Stromal cell of bone marrow (primary cell): ENCODE measurements around the gene TFCP2L1.

Experiments used
- DNase-seq: peaks from one replicate; pipeline ENCODE4 v3.0.0-alpha.2; 2012; ENCODE audit warnings: low read depth

TFCP2L1 gene

DNA sequence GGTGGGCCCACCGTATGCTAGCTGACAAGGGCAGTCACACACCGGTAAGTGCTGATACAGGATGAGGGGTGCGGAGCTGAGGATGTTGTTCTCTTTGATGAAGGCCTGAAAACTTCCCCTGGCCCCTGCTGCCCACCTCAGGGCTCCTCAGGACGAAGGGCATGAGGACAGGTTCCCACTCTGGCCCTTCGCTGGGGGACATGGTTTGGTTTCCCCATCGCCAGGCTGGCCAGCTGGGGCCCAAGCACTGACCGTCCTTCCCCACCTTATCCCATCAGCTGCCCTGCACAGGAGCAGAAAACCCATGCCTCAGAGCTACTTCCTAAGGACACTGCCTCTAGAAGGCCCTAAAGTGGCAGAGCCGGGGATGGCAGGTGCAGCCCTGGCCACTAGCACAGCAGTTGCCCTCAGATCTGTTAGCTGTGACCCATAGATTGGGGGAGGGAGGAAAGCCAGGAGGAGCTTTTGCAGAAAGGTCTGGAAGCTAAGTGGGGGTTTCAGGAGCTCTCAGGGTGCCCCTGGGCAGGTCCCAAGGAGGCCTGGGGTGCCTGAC lies 66.5 kb downstream of the TFCP2L1 start:
- DNase-seq = no peak

DNA sequence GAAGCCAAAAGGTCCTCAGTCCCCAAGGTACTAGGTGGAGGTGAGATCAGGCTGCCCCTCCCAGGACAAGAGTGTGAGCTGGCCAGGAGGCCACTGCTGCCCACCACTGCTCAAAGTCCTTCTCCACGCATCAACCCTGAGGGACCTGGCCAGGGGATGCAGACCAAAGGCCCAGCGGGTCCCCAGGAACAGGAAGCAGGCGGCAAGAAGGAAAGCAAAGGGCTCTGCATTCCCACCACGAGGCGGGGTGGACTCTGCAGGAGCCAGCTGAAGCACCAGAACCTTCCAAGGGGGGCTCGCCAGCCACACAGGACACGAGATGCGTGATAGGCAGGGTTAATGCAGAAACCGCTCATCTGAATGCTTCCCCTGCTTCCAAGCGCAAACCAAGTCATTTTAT lies 67.4 kb downstream of the TFCP2L1 start:
- no peak for DNase-seq

DNA sequence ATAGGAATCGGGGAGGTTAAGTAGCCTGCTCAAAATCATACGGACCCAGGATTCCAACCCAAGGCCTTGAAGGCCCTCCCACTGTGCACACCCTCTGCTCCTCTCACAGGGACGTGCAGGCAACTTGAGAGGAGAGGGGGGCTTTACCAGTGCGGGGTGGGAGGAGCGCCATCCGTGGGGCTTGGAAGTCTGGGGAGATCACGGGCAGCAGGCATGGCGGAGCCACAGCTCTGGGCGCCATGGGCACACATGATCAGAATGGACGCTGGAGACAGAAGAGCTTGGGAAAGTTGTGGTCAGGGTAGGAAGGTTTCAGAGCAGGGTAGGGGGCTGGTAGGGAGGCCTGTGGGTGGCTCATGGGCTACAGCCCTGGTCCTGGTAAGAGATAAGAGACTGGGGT lies 70.7 kb downstream of the TFCP2L1 start:
- no peak for DNase-seq

DNA sequence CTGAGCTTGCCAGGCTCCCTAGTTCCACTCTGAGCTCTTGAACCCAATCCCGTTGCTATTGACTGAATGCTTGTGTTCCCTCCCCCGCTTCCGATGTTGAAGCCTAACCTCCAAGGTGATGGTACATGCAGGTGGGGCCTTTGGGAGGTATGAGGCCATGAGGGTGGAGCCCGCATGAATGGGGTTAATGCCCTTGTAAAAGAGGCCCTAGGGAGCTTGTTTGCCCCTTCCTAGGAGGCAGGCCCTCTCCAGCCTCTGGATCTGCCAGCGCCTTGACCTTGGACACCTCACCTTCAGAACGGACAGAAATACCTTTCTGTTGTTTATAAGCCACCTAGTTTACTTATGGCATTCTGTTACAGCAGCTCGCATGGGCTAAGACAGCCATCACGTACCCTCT lies 71.6 kb downstream of the TFCP2L1 start:
- DNase-seq = no peak

DNA sequence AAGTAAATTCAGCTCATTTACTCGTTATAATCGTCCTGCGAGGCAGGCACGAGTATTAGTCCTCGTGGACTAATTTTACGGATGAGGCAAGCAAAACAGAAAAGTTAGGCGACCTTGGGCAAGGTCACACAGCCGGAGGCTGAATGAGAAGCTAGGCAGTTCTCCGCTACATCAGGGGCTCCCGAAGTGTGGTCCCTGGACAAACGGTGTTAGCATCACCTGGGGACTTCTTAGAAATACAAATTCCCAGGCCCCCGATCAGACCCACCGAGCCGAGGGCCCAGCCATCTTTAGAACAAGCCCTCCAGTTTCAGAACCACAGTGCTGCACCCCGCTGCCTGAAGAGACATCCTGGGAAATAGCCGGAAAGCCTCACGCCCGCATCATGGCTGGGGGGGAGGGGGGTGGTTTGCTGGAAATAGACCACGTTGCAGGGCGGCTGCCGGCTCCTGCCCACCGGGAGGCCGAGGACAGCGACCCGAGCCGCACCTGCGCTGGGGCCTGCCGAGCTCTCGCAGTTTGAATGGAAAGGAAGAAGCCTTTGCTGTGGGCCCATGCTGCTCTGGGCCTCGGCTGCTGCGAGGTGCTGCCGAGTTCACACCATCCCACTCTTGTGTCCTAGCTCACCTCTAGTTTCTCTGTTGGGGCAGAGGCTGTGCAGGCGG lies 72.2 kb downstream of the TFCP2L1 start:
- no peak for DNase-seq

DNA sequence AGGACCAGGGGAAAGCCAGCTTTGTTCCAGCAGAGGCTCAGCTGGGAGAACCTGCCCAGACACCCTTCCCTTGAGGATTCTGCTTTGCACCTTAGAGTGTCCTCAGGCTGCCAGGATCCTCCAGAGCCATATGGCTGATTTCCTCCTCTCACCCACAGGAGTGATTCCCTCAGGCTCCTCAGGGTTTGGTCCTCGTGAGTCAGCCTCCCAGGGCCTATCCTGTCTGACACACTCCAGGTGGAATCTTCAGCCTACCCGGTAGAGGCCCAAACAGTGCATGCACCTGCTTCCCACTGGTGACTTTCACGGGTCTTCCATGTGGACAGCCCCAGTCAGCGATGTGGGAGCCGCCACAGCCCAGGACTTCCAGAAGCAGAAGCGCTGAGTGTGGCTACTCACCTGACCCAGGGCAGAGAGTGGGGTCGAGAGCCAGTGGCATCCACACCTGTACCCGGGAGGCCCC lies 73.3 kb downstream of the TFCP2L1 start:
- DNase-seq = no peak

DNA sequence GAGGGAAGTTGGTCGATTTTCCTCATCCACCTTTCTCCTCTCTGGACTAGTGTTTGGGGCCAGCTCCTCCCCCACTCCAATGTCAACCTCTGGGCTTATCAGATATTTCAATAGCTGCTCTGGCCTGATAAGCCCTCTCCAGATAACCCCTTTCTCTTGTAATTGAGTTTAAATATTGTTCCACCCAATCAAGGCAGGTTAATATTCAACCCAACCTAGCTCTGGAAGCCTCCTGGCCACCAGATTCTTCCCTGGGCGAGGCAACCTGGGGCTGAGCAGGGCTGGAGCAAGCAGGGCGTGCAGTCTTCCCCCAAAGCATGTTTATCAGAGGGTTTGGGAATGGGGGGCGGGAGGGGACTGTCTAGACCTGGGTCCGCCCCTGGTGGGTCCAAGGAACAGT lies 73.8 kb downstream of the TFCP2L1 start:
- DNase-seq = no peak

DNA sequence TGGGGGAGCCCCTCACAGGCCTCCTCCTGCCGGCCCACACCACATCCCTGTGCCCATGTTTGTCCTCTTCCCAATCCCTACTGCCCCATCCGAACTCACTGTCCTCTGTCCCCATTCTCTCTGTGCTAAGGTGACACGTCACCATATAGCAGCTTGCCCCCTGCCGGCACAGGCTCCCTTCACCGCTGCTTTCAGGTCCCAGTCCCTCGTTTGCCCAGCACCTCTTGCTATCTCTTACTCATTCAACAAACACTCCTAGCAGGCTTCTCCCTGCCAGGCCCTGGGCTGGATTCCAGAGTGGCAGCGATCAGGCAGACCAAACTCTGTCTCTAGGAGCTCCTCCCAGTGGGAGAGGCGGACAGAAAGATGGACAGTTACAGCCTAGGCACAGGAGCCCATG lies 74.3 kb downstream of the TFCP2L1 start:
- no peak for DNase-seq

DNA sequence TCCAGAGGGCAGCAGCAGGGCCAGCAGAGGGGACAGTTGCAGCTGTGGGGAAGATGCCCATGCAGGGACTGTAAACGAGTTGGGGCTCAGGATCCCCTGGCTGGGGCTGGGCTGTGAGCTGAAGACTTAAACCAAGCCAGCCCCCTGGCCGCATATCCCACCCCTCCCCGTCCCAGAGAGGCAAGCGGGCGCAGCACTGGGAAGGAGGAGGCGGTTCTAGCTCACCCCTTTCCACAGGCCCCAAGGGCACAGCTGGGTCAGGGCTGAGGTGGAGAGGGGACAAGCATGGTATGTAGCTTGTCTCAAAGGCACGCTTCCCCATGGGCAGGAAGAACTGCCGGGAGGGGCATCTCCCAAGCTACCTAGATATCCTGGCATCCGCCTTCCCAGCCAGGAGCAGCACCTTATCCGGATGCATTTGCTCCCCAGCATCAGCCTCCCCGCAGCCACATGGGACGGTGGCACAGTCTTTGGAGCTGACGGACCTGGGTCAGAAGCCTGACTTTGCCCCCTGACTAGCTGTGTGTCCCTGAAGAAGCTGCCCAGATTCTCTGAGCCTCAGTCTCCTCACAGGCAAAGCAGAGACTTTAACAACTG lies 75.9 kb downstream of the TFCP2L1 start:
- no peak for DNase-seq

DNA sequence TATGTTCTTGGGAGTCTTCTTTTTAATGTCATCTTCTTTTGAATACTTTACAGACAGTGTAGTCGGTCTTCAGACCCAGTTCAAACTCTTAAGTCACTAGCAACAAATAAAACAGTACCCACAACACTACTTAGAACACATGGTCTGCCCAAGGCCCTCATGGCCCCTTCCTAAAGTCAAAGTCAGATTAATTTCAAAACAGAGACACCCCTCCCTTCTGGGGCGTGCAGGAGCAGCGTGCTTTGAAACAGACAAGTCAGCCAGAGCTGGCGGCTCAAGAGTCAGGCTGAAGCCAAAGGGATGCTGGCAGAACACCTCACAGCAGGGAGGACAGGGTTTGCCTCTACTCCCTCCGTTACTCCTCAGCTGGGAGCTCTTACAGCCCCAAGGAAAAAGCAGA lies 77.5 kb downstream of the TFCP2L1 start:
- no peak for DNase-seq

DNA sequence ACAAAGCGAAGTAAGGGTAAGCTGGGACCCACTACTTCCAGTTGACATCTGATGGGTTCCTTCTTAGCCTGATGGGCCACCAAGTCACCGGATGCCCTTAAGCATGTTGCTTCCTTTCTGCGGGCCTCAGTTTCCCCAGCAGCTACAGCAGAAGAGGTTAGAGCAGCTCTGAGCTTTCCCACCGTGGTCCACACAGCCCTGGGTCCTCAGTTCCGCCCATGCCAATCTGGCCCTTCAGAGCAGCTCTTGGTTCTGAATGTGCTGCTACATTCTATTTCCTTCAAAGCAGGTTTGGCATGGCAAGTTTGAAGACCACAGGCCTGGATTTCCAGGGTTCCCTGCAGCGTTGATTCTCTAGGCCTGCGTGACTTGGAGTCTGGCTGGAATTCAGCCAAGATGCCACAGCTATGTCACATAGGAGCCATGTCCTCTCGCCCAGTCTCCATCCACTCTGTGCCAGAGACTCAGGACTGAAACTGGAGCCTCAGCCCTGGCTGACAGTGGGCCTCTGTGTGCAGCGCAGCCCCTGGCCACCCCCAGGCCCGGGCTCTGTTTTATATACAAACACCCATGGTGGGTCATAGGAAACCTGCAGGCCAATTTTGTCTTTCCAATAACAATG lies 79.6 kb downstream of the TFCP2L1 start:
- no peak for DNase-seq

DNA sequence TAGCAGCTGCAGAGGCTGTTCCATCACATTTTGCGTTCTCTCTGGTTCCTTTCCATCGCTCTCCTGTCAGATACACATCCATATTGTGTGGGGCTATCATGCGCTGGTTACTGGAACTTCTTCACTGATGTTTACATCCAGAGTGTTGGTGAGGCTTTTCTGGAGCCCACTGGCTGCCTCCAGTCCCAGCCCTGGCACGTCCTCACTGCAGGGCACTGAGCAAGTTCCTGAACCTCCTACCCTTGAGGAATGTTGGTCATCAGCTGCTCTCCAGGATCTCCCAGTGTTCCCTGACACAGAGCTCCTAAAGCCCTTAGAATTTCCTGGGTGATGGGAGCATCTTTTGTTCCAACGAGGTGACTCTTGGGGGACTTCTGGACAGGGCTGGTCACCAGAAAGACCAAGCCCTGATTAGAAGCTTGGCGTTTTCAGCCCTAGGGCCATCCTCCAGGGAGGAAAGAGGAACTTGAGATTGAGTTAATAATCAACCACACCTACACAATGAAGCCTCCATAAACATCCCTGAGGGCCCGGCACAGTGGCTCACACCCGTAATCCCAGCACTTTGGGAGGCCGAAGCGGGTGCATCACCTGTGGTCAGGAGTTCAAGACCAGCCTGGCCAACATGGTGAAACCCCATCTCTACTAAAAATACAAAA lies 81.3 kb downstream of the TFCP2L1 start:
- no peak for DNase-seq

DNA sequence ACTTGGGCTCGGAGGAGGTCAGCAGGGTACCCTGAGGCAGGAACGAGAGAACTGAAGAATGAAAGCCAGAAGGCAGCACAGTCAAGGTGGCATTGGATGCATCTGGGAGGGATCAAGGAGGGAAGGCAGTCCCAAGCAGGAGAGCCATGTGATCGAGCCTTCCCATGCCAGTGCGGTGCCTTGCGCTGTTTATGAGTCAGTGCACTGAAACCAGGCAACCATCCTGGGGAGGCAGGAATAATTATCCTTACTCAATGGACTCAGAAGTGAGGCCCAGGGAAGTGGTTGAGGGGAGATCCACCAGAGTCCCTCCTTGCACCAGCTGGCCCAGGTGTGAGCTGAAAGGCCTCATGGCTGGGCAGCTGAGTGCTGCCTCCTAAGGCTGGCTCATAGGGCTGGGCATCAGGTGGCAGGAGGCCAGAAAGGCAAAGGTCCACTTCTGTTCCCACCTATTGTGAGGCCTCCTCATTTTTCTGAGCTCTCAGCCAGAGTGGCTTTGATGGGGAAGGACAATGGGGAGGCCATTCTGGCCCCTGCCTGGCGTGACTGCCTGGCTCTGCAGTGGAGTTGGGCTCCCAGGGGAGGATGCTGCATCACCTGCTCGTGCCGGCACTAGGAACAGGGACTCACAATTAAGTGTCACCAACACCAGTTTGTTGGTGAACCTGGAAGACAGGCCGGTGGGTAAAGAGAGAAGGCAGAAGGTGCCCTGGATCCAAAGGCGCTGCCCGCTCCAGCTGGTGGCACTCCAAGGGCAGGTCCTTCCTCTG lies 82.3 kb downstream of the TFCP2L1 start:
- no peak for DNase-seq

DNA sequence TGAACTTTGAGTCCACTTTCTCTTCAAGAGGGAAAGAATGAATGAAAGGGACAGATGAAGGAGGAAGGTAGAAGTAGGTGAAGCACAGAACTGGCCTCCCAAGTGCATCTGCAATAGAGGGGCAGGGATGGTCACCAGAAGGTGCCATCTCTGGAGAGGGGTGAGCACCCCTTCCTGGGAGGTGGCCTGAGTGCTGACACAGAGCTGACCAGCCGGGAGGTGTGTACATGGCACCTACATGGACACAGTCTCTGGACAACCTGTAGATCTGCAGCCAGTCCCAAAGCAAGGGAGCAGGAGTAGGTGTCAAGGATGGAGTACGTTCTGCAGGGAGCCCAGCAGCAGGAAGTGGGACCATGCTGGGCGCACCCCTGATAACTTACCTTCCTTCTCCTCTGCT lies 83.2 kb downstream of the TFCP2L1 start:
- no peak for DNase-seq

DNA sequence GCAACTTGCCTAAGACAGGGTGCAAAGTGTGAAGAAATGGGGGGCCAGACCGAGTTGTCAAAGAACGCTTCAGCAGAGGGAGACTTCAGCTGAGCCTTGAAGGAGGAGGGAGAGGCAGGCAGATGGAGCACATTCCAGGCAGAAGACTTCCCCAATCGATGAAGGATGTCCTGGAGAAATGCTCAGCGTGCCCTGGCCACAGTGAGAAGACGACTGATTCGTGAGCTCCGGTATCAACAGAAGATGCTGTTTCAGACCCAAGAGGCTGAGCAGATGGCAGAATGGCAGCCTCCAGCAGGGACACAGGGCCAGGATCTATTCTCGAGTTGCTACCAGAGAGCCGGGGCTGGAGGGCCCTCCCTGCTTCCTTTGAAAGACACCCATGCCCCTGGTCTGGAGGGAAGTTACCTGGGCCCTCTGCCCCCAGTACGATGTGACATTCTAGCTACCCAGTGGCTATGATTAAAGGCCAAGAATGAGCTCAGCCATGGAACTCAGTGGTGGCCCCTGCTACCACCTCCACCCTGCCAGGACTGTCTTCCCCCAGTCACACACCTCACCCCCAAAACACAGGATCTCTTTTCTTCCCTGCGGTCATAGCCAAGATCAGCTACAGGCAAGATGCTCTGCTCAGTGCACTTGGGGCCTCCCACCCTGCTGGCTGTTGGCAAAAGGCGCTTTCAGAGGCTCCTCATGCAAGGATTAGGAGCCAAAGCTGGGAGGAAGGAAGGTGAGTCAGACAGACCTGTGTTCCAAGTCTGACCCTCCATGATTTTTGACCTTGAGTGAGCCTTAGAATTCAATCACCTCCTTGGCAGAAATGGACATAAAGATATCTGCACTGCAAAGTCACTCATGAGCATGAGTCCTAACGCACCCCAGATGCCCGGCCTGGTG lies 84.3 kb downstream of the TFCP2L1 start:
- no peak for DNase-seq

DNA sequence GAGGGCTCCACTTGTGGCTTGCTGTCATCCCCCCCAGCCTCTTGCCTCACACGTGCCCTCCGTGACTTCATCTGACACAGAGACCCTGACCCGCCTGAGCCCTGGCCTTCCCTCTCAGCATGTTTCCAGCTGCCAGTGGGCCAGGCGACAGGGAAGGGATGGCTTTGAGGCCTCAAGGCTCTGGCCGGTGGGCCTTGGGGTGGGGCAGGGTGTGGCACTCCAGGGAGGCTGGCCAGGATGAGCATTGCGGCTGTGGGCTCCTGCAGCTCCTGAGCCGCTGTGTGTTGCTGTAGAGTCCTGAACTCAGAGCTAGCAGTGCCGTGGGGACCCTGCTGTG lies 85.0 kb downstream of the TFCP2L1 start:
- no peak for DNase-seq

DNA sequence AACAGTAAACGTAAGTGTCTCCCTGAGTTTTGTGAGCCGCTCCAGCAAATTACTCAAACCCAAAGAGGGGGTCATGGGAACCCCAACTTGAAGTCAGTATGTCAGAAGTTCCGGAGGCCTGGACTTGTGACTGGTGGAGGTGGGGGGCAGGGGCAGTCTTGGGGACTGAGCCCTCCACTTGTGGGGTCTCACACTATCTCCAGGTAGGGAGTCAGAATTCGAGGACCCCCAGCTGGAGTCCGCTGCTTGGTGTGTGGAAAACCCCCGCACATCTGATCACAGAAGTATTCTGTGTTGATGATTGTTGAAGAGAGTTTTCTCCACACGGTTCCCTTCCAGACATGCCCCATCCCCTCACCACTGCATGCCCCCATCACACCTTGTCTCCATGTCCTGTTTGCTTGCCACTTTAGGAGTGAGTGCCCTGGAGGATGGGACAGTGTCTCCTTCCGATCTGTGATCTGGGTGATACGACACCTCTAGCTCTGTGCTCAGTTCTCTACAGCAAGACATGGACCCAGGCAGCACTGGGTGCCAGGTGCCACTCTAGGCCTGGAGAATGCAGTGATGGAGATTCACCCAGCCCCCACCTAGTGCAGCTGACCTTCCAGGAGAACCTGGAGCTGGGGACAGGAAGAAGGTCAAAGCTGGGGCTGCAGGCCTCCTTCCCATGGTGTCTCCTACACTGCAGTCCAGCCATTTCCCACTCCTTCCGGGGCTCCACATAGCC lies 85.6 kb downstream of the TFCP2L1 start:
- DNase-seq = no peak

DNA sequence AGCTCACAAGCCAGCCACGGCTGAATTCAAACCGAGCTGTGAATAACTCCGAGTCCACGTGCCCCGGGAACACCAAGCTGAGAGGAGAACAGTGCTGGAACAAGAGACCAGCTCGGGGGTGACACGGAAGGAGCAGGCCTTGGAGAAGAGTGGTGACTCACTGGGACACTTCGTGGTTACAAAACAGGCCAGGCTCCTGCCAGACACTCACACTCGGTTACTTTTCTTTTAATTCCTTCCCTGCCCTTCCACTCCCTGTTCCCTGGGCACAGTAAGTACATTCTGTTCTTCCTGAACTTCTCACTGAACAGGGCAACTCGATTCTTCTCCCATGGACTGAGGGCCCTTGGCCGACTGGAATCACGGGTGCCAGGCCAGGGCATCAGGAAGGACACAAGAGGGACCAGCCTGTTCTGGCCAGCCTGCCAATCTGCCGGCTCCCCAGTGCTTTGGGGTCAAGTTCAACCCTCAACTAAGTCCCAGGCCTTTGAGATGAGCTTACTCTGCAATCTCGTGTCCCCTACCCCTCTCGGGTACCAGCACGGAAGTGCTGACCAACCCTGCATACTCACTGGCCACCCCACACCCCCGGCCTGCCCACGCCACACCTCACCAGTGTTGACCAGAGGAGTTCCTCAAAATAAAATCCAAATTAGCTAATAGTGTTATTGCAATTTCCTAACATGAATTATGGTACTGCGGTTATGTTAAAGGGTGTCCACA lies 87.5 kb downstream of the TFCP2L1 start:
- DNase-seq = peak; percentile 60

DNA sequence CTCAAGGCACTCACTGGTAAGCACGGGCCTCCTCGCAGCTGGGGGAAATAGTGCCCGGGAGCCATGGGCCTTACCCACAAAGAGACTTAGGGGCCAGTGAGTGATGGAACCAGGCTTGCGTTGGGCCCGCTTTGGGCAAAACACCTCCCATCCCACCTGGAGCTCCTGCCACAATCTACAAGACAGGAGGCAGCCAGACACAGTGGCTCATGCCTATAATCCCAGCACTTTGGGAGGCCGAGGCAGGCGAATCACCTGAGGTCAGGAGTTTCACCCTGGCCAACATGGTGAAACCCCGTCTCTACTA lies 88.2 kb downstream of the TFCP2L1 start:
- no peak for DNase-seq
